Smooth muscle cell of the brain vasculature (primary cell): ENCODE results near the gene PLCB1.

Experiments
- DNase-seq: peaks from one replicate; pipeline ENCODE4 v3.0.0-alpha.2; 2012; ENCODE audit warnings: low read depth, low spot score

Gene PLCB1

GRCh38 chr20:8534368-8535160 lies 402.5 kb downstream of the PLCB1 start:
- no peak for DNase-seq

DNA sequence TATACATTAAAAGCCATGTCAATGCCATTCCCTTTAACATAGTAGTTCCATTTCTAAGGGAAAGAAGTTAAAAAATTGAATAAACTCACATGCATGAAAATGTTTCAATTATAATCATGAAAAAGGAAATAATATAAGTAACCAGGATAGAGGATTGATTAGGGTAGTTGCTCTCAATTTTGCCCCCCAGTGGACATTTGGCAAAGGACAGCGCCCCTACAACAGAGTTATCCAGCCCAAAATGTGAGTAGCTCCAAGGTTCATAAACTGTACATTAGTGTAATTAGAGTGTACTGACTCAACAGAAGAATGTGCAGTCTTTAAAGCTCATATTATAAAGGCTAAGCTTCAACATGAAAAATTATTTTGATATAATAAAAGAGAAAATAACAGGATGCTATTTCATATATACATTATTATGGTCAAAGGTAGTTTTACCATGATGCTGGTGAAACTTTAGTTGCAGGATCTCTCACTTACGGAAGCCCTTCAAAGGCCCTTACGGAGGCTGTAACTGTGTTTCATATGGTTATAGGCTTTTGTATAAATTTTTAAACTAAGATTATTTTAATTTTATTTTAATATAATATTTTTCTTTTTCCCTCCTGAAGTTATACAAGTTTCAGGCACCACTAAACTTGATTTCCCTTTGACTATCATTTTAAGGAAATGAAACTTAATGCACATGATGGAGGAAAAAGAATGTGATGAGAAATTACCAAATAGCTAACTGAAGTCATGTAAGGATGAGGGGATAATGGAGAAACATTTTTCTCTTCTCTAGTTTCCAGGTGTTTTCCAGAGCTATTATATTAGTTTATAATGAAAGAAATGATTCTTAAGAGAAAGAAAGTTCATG lies 403.6 kb downstream of the PLCB1 start:
- DNase-seq = no peak

GRCh38 chr20:8536262-8536618 lies 404.2 kb downstream of the PLCB1 start:
- no peak for DNase-seq

DNA sequence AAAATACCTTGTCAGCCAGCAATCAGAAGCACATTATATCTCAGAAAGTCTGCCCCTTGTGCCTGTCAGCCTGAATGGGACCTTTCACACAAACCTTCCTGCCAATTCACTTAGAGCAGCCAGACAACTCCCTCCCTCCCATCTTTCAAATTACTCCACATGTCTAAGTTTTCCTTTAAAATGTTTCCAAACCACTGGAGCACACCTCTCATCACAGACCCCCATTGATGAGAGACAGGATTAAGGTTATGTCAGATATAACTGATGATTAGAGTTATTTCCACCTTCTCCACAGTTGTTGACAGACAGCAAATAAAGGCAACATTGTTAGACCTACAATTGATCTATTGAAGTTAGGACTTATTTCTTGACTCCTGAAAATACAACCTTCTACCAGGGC lies 408.4 kb downstream of the PLCB1 start:
- DNase-seq = no peak

GRCh38 chr20:8542110-8542486 lies 410.0 kb downstream of the PLCB1 start:
- no peak for DNase-seq

GRCh38 chr20:8545212-8545611 lies 413.1 kb downstream of the PLCB1 start:
- DNase-seq = no peak

DNA sequence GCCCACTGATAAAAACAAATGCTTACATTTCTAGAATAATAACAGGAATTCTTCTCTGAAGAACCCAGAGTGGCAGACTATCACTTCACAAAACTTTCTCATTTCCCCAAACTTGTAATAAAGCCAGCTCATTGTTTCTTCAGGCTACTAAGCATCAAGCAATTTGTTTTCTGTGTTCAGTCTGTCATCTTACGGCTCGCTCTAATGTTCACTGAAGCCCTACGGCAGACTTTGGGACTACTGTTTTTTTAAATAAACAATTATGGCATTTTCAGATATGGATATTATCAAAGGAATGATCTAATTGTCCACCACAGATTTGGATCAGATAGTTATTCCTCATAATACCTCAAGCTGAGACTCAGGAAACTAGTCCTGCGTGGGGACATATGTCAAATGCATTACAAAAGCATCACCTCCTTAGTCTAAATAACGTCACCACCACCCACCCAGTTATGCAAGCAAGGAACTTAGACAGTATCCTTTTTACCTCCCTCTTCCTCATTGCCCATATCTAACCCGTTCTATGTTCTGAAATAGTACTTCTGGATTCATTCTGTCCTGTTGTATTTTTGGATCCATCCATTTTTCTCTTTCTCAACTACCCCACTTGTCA lies 415.1 kb downstream of the PLCB1 start:
- no peak for DNase-seq

DNA sequence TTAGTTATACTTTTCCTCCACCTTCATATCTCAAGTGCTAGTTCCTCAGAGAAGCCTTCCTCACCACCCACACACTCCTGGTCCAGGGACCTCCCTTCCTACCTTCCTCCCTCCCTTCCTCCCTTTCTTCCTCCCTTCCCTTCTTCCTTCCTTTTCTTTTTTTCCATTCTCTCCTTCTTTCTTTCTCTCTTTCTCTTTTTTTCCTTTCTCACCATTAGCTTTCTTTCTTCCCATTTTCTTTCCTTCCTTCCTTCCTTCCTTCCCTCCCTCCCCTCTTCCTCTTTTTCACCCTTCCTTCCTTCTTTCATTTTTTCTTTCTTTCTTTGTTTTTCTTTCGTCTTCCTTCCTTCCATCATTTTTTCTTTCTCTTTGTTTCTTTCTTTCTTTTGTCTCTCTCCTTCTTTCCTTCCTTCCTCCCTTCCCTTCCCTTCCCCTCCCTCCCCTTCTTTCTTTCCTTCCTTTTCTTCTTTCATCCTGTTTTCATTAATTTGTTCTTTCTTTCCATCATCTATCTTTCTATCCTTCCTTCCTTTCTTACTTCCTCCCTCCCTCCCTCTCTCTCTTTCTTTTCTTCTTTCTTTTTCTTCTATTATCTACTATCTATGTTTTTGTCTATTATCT lies 416.0 kb downstream of the PLCB1 start:
- DNase-seq = no peak

DNA sequence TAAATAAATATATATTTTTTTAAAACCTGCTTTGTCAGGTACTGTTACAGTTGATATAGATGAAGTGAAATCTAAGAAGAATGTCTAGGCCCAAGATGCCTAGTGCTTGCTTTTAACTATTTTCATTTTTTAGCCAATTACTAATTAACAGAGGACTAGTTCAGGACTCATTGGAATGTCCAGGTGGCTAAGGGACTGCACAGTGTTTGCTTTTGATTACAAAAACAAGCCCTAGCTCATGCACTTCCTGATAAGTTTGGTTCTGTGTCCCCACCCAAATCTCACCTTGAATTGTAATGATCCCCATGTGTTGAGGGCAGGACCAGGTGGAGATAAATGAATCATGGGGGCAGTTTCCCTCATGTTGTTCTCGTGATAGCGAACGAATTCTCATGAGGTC lies 417.1 kb downstream of the PLCB1 start:
- no peak for DNase-seq

DNA sequence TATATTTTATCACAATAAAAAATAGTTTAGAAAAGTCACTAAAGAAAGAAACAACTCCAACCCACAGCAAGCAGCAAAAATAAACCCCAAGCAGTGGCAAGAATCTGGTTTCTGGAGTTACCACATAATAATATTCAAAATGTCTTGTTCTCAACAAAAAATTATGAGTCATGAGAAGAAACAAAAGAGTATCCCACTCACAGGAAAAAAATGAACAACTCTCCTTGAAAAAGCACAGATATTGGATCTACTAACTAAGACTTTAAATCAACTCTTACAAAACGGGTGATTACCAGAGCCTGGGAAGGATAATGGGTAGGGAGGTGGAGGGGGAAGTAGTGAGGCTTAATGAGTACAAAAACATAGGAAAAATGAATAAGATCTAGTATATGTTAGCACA lies 425.6 kb downstream of the PLCB1 start:
- DNase-seq = no peak

DNA sequence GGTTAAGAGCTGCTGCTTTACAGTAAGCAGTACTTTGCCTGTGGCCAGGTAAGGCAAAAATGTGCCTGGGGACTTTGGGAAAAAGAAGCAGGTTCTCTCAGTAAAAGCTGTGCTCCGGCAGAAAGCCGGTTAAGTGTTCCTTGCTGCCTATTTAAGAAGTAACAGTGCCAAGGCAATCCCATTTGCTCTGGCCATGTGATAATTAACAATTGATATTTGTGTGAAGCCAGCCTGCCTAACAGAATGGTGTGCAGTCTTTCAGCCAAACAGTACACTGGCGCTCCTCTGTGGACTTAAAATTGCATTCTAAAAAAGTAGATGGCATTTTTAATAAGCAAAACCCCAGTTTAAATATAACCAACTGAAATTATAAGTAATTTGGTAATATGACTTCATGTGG lies 430.3 kb downstream of the PLCB1 start:
- DNase-seq = no peak

DNA sequence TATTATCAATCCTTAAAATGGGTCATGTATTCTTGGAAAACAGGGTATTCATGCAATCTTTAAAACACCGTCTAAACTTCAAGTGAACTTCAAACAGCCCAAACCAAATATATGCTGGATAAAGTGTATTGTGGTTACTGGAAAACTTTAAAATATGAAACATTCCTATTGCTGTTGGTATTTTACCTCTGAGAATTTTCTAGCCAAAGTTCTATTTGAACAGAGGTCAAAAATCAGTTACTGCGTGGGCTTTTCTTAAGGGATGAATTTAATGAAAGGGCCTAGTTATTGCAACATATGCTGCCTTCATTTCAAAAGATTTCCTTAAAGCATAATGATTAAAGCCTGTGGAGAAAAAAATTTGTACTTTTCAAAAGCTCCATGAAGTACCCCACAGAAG lies 436.0 kb downstream of the PLCB1 start:
- no peak for DNase-seq

DNA sequence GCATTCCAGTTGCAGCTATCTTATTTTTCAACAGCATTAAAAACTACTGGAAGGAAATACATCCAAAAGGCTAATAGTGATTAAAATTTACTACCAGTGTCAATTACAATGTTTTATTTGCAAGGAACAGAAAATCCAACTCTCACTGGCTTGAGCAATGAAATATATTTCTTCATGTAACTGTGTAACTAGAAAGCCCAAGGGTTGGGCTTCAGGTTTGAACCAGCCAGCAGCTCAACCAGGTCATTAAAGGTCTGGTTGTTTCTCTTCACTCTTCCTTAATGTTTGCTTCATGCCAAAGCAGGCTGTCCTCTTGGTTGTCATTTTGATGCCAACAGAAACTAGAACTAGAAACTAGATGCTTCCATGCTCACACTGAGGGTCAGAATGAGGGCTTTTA lies 437.7 kb downstream of the PLCB1 start:
- DNase-seq = no peak

- no peak for DNase-seq
Observed at GRCh38 chr20:8571611-8572010, 439.5 kb downstream of the PLCB1 start.

DNA sequence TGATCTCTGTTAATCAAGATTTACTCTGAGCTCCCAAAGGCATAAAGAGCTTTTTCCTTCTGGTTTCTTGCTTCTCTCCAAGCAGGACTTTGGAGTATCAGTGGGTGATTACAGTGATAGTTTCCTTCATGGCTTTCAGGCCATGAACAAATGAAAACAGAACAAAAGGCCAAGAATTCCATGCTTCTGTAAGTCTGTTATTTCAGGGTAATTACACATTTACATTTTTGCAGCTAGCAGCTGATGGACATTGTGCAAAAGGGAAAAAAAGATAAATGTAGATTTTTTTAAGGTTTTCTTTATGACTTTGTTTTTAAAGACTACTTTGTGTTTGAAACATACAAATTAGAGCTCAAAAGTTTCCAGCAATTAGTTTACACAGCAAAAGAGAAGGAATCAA lies 441.6 kb downstream of the PLCB1 start:
- DNase-seq = no peak

DNA sequence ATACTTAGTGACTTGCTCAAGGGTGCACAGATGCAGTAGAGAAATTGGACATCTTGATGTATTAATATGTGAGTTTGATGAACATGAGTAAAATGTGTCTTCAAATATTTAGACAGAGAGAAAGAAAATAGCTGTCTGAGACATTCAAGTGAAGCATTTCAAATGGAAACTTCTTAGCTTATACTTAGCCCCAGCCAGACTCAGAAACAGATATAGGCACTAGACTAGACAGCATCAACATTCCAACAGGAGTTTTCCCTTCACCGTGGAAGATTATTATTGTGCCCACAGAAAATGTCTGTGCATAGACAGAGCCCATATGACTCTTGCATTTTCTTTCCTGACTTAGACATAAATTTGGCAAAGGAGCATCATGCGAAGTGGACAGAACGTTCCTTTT lies 443.0 kb downstream of the PLCB1 start:
- DNase-seq = no peak

DNA sequence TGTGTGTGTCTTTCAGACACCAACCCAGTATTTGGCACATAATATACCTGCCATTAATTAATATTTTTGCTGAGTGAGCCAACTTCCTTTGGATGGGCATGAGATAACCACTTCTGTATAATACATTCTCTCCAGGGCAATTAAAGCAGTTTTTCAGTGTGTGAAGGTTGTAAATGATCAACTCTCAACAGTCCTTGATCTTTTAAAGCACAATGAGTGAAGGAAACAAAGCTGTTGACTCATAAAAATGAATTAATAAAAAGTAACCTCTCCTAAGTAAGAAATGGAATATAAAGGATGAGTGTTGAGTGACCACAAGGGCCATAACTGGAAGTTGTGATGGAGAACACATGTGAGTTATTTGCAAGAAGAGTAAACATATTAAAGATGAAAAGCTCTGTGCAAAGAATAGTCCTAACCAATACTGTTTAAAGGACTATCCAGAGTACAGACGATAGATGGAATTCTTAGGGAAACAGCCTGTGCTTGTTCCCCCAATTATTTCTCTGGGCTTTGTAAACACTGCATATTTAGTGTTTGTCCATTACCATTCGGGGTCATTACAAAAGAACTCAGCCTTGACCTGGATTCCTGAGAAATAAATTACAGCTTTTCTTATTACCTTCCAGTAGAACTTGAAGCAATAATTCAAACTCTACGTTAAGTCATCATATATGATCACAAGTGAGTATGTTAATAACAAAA lies 446.2 kb downstream of the PLCB1 start:
- no peak for DNase-seq

GRCh38 chr20:8579035-8579434 lies 447.0 kb downstream of the PLCB1 start:
- DNase-seq = no peak

- DNase-seq = no peak
Observed at GRCh38 chr20:8581446-8582183, 449.5 kb downstream of the PLCB1 start.

DNA sequence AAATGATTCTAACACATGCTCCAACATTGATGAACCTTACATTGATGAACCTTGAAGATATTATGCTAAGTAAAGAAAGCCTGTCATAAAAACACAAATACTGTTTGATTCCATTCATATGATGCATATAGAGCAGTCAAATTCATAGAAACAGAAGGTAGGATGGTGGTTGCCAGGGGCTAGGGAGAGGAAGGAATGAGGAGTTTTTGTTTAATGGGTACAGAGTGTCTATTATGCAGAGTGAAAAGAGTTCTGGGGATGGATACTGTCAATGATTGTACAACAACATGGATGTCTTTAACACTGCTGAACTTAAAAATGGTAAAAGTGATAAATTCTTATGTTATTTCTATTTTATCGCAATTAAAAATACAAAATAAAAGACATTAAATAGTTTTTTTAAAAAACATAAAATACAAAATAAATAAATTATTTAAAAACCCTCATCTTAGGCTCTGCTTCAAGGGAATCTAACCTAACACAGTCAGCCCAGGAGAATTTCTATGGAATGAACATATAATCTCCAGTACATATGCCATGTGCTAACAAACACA lies 451.0 kb downstream of the PLCB1 start:
- no peak for DNase-seq
